Left forelimb (tissue), 1 donor: ENCODE data around the gene NFKBIB.
"Not testable (repeated sequence)": the region's sequence is repeated elsewhere in the genome, so short reads cannot be mapped to it uniquely, and the experiment has no call there.

Source experiments
- DNase-seq: peaks from one replicate; pipeline ENCODE4 v3.0.0-alpha.2; 2018; ENCODE audit warnings: low spot score

Gene NFKBIB

GRCh38 chr19:38899447-38900201, at the start of gene NFKBIB, which contains the start of gene SIRT2:
TSS of gene NFKBIB (plus strand) at chr19:38899969. CDS start at chr19:38900033, 64 bp downstream.
TSS of gene SIRT2 (minus strand) at chr19:38899618. CDS start at chr19:38899521, 97 bp downstream.
- DNase-seq, result peak; percentile 99

- peak; percentile 99 for DNase-seq
These were observed 49.3 kb upstream of the NFKBIB start for GRCh38 chr19:38850436-38850975.

GRCh38 chr19:38850976-38851621, 48.7 kb upstream of the NFKBIB start:
- DNase-seq, result no peak

GRCh38 chr19:38851622-38852230, 48.0 kb upstream of the NFKBIB start:
- DNase-seq, result peak; percentile 94

- DNase-seq, result peak; percentile 84
These were observed 47.3 kb upstream of the NFKBIB start for GRCh38 chr19:38852231-38853044.

GRCh38 chr19:38853214-38853613, 46.6 kb upstream of the NFKBIB start:
- no peak for DNase-seq

GRCh38 chr19:38854961-38855360, 44.8 kb upstream of the NFKBIB start:
- not testable (repeated sequence) for DNase-seq

GRCh38 chr19:38855751-38856150, 44.0 kb upstream of the NFKBIB start:
- not testable (repeated sequence) for DNase-seq

- no peak for DNase-seq
These were observed 43.0 kb upstream of the NFKBIB start for GRCh38 chr19:38856813-38857212.

GRCh38 chr19:38859631-38860204, 40.1 kb upstream of the NFKBIB start:
- DNase-seq, result not testable (repeated sequence)

GRCh38 chr19:38861368-38861767, 38.4 kb upstream of the NFKBIB start:
- DNase-seq, result no peak

- DNase-seq, result no peak
These were observed 37.3 kb upstream of the NFKBIB start for GRCh38 chr19:38862321-38863059.

- DNase-seq, result no peak
These were observed 32.5 kb upstream of the NFKBIB start for GRCh38 chr19:38867171-38867780.

GRCh38 chr19:38868551-38868950, 31.2 kb upstream of the NFKBIB start:
- DNase-seq, result no peak

- no peak for DNase-seq
These were observed 30.5 kb upstream of the NFKBIB start for GRCh38 chr19:38869160-38869835.

GRCh38 chr19:38869836-38870607, 29.7 kb upstream of the NFKBIB start:
- no peak for DNase-seq

- DNase-seq, result no peak
These were observed 29.2 kb upstream of the NFKBIB start for GRCh38 chr19:38870612-38871011.

GRCh38 chr19:38873400-38873799, 26.4 kb upstream of the NFKBIB start:
- not testable (repeated sequence) for DNase-seq
